ENCODE measurements around the gene P2RX6.
A peak's percentile ranks its signal among the peaks of the same experiment; 100 is the strongest.
"Not testable (repeated sequence)": the region's sequence is repeated elsewhere in the genome, so short reads cannot be mapped to it uniquely, and the experiment has no call there.

P2RX6 gene

DNA sequence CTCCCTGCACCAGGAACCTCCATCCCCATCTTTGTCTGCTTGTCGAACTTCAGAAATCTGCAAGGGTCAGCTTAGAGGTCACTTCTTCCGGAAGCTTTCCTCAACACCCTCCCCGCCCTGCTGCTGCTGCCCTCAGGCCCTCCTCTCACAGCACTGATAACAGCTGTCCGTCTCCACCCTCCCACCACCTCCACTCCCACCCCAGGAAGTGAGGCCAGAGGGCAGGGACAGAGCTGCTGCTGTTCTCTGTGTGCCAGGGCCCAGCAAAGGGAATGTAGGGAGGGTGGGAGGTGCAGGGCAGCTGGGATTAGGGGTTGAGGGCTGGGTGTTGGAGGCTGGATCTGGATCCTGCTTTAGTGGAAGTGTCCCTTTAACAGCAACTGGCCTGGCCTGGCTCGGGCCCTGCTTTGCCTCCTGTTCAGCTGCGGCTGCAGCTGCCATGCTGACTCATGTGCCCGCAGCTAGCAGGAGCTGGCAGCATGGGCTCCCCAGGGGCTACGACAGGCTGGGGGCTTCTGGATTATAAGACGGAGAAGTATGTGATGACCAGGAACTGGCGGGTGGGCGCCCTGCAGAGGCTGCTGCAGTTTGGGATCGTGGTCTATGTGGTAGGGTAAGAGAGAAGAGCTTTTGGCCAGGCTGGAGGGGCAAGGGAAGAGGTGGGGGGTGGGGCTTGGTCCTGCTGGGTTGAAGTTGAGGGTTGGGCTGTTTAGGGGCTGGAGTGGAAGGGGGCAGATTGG lies at the start of gene P2RX6:
Gene P2RX6, plus strand, starts transcription at position 440 of the 740 bp plus-strand sequence. Its CDS starts 10 bp downstream, at position 450.
- no peak for DNase-seq (ENCODE audit: low spot score)

DNA sequence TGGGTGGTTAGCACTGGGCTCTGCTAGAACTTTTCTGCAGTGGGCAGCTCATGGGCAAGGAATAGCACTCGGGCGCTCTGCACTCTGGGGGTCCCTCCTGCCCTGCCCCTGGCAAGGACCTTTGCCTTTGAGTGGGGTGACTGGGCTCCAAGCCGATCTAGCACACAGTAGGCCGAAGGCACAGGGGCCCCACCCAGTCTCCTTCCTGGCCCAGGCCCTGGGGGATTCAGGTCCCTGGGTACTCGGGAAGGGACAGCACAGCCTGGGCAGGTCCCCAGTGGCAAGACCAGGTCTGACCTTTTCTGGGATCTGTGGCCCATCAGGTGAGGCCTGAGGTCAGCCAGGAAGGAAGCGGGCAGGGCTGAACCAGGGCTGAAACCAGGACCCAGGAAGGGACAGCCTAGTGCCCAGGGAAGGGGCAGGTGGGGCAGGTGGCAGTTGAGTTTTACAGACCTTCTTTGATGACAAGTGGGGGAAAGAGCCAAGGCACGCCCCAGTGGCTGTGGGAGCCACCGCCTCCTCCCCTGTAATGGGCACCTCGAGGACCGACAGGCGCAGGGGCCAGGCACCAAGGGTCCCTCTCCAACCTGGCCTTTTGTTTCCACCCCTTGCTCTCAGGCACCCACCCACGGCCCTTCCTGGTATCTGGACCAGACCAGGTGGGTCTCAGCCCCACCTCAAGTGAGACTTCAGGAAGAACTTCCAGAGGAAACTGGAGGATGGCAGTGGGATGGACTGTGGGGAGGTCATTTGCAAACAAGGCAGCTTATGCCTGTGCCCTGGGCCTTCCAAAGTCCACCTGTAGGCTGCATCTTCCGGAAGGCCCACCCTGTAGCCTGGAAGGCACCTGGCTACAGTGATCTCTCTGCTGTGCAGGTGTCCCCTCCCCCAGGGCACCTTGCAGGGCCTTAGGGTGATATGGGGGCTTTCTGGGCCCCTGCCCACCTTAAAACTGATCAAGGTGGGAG lies 48.8 kb upstream of the P2RX6 start:
- no peak for DNase-seq (ENCODE audit: low spot score)

DNA sequence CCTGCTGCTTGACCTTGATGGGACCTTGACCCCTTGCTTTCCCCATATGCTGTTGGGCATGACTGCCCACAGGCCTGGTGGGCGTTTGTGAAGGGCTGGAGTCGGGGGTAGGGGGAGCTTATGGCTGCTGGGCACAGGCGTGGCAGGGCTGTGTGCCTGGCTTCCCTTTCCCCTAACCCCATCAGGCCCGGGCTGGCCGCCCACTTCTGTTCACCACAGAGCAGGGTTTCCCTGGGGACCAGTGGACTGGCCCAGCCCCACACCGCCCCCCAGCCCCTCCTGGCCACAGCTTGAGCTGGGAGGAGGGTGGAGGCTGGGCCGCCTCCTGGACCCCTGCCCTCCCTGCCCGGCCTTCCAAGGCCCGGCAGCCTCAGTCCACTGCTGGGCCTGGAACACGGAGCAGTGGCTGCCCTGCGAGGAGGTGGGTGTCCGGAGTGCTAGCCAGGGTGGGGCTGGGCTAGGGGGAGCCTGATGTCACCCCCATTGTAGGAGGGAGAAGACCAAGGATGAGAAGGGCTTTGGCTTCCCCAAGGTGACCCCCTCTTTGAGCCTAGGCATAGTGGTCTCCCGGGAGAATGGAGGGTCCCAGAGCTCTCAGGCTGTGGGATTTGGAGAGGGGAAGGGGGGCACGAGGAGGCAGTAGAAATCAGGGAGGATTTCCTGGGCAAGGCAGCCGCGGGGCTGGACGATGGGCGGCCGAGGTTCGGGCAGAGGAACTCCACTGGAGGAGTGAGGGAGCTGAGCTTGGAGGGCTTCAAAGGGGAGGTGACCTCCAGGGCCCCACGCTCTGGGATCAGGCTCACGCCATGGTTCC lies 47.9 kb upstream of the P2RX6 start, which contains the start of gene AIFM3:
Gene AIFM3, plus strand, starts transcription at position 373 of the 814 bp plus-strand sequence. CDS start 690 bp downstream, outside the sequence.
- no peak for DNase-seq (ENCODE audit: low spot score)

DNA sequence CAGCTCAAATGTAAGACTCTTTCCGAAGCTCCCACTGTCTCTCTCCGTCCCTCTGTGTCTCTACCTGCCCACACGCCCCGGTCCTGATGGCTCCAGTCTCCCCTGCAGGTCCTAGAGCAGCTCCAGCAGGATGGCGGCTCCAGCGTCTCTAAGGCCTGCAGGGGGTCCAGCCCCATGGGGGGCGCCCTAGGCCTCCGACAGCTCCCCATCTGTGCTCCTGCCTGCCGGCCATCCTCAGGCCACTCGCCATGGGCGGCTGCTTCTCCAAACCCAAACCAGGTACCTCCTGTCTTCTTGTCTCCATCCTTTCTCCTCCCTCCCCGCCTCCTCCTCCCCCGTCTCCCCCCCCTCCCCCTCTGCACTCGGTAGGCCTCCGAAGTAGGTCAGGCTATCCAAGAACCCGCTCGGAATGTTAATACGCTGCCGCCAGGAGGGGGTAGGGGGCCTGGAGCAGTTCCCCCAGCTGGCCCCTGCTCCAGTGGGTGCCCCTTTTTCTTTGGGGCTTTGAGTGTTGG lies 47.2 kb upstream of the P2RX6 start:
- DNase-seq (ENCODE audit: low spot score) = no peak

DNA sequence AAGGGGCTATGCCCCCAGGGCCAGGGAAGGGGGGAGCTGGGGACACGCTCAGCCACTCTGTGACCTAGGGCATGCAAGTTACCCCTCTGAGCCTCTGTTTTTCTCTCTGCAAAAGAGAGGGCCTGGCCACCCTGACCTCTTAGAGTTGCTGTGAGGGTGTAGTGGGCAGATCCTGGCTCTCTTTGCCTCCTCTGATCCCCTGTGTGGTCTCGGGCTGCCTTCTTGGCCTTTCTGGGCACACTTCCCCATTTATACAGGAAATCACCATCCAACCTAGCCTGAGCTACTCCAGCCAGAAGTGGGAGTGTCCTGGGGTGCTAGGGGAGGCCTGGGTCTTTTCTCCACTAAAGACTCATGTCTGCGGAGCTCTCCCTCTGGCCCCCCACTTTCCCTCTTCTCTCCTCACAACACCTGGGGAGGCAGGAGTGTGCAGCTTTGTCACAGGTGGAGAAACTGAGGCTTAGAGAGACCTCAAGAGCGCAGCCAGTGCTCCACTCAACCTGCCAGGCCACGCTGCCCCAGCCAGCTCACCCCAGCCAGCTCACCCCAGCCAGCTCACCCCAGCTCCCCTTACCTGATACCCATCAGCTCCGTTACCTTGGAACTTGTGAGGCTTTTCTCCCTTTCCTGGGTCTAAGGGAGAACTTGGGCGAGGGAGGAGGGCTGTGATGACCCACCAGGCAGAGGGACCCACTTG lies 46.5 kb upstream of the P2RX6 start:
- DNase-seq (ENCODE audit: low spot score) = no peak

DNA sequence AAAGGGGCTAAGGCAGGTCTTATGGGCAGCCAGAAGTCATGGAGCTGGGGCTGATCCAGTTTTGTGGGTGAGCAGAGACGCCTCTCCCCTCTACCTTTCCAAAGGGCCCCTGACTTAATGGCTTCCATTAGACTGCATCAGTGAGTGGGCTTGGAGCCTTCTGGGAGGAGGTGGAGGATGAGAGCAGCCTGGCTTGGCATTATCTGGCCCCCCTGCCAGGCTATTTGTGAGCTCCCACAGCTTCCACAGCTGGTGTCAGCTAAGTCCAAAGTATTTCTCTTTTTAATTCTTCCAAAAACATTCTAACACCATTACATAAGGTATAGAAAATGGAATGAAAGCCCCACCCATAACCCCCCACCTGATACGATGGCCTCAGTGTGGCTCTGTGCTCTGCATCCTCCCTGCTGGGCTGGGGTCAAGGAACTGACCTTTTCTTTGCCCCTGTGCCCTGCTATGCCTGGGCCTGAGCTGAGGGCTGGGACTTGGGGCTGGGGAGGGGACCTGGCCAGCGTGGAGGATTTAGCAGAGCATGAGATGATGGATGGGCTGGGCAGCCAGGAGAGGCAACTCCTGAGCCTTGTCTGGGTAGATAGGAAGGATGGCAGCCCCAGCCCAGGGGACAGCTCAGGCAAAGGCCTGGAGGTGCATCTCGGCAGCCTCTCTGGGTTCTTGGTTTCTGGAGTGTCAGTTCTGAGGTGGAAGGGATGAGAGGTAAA lies 43.9 kb upstream of the P2RX6 start:
- no peak for DNase-seq (ENCODE audit: low spot score)

DNA sequence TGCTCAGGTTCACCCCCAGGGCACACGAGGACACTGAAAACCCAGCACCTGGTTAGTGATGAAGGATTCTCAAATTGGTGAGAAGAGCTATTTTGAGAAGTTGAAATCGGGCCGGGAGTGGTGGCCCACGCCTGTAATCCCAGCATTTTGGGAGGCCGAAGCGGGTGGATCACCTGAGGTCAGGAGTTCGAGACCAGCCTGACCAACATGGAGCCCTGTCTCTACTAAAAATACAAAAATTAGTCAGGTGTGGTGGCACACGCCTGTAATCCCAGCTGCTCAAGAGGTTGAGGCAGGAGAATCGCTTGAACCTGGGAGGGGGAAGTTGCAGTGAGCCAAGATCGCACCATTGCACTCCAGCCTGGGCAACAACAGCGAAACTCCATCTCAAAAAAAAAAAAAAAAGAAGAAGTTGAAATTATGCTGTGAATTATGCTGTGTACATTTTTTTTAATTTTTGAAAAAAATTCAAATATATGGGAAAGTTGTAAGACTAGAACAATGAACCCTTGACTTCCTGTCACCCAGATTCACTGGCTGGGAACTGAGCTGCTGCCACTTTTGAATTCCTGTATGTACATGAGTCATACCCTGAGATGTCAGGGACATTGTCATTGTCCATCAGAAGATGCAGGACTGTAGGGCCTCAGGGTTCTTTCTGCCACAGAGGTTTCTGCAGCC lies 42.8 kb upstream of the P2RX6 start:
- not testable (repeated sequence) for DNase-seq (ENCODE audit: low spot score)

DNA sequence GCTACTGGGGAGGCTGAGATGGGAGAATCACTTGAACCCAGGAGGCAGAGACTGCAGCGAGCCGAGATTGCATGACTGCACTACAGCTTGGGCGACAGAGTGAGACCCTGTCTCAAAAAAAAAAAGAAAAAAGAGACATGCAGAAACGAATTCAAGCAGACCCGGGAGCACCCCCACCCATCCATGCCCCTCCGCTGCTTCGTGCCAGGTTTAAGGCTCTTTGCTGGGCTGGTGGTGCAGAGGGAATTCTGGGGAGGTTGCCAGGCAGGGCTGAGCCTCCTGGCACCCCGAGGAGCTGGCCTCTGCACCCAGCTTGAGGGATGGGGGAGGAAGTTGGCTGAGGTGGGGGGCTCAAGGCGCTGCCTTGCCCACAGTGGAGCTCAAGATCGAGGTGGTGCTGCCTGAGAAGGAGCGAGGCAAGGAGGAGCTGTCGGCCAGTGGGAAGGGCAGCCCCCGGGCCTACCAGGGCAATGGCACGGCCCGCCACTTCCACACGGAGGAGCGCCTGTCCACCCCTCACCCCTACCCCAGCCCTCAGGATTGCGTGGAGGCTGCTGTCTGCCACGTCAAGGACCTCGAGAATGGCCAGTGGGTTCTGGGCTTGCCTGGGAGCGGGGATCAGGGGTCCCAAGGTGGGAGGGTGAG lies 41.9 kb upstream of the P2RX6 start:
- no peak for DNase-seq (ENCODE audit: low spot score)

DNA sequence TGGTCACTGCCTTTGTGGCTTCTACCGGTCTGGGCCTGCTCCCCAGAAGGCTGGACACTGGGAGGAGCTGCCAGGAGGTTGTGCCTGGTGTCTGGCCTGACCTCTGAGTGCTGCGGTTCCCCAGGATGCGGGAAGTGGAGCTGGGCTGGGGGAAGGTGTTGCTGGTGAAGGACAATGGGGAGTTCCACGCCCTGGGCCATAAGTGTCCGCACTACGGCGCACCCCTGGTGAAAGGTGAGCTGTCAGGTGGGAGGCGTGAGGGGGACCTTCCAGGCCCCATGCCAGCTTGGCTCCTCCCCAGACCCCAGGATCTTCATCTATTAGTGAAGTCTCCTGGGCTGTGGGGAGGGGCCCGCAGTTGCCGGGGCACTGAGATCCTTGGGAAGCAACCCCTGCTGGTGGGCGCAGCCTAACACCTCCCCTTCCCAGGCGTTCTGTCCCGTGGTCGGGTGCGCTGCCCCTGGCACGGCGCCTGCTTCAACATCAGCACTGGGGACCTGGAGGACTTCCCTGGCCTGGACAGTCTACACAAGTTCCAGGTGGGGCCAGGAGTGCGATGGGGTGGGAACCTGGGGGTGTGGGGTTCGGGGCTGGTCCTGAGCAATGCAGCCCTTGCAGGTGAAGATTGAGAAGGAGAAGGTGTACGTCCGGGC lies 41.2 kb upstream of the P2RX6 start:
- no peak for DNase-seq (ENCODE audit: low spot score)

DNA sequence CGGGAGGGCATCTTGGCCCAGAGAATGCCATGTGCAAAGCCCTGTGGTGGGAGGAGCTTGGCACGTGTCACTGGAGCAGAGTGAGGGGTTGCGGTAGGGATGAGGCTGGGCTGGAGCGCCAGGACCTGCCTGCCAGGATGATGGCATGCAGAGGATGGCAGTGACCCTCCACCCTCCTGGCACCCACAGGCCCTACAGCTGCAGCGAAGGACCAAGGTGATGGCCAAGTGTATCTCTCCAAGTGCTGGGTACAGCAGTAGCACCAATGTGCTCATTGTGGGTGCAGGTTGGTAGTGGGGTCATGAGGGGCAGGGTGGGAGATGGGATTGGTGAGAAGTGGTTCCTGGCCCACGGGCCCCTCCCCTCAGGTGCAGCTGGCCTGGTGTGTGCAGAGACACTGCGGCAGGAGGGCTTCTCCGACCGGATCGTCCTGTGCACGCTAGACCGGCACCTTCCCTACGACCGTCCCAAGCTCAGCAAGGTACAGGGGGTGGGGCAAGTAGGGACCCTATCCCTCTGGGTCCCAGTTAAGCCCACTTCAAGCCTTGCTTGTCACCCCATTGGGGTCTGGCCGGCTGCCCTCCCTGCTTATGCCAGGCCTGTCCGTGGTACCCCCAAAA lies 40.5 kb upstream of the P2RX6 start:
- DNase-seq (ENCODE audit: low spot score) = no peak

DNA sequence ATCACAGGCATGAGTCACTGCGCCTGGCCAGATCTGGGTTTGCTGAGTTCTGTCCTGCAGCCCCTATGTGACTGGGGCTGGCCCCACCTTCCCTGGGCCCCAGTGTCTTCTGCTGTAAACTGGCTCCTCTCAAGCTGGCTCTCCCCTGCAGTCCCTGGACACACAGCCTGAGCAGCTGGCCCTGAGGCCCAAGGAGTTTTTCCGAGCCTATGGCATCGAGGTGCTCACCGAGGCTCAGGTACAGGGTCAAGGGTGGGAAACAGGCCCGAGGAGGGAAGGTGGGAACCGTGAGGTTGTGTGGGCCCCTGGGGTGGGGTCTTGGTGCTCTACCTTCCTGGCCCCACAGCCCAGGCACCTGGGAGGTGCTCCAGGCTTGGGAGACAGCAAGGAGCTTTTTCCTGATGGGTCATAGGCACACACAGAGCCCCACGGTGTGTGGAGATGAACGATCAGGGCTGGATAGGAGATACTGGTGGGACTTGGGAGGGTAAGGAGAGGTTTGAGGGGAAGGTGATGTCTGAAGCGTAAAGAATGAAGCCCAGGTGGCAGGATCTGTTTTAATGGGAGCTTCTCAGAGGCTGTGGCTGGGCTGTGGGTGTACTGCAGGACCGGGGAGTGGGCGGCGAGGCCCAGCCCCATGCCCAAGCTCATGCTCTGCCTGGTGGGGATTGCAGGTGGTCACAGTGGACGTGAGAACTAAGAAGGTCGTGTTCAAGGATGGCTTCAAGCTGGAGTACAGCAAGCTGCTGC lies 39.2 kb upstream of the P2RX6 start:
- DNase-seq (ENCODE audit: low spot score) = no peak

DNA sequence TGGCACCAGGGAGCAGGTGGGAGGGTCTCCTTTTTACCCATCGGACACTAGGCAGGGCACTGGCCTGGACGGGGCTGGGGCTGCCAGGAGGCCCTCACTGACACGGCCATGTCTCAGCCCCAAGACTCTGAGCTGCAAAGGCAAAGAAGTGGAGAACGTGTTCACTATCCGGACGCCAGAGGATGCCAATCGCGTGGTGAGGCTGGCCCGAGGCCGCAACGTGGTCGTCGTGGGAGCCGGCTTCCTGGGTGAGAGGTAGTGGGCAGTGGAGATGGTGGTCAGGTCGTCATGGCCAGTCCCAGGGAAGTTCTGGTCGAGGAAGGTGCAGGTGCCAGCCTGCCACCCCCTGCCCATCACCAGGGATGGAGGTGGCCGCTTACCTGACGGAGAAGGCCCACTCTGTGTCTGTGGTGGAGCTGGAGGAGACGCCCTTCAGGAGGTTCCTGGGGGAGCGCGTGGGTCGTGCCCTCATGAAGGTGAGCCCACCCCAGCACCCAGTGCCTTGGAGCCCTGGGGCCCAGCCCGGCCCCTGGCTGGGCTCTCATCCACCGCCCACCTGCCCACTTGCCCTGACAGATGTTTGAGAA lies 38.6 kb upstream of the P2RX6 start:
- no peak for DNase-seq (ENCODE audit: low spot score)

DNA sequence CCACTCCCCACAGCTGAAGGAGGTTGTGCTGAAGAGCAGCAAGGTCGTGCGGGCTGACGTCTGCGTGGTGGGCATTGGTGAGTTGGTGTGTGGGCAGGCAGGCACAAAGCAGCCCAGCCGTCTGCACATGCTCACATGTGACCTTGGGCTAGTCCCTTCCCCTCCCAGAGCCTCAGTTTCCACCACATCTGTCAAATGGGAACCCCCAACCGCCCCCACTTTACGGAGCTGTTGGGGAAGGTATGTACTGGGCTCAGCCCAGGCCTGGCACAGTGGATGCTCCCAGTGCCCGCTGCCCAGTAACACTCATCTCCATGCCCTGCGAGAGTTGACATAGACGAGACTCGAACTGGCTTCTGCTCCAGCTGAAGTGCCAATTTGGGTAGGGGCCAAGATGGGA lies 37.9 kb upstream of the P2RX6 start:
- DNase-seq (ENCODE audit: low spot score) = no peak

DNA sequence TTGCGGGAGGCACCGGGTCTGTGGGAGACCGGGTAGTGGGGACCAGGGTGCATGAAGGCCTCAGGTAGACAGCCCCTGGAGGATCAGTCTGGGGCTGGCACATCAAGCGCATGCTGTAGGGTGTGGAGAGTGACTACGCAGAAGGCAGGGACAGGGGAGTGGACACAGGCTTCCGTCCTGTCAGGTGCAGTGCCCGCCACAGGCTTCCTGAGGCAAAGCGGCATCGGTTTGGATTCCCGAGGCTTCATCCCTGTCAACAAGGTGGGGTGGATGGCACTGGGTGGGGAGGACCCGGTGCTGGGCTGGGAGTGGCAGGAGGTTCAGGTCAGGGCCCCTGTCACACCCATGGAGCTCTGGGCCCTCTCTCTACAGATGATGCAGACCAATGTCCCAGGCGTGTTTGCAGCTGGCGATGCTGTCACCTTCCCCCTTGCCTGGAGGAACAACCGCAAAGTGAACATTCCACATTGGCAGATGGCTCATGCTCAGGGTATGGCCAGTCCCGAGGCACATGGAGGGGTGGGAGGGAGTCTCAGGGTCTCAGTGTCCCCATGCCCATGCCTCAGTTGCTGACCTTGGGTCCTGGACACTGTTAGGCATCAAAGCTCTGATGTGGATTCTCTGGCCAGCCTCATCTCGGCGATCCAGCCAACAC lies 37.3 kb upstream of the P2RX6 start:
- DNase-seq (ENCODE audit: low spot score) = no peak

DNA sequence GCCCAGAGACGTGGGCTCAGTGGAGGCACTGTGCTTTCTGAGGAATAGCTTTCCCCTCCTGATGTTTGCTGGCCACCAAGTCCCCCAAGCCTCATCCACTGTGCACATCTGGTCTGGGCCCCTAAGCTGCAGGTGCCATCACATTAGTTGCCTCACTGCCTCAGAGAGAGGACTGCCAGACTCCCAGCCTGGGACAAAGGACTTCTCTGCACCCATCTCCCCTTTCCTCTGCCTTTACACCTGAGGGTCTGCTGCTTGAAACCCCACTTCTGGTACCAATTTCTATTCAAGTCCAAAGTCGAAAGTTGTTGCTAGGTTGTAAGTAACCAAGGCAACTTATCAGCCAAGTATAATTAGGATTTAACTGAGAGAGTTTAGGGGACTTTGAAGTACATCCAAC lies 36.5 kb upstream of the P2RX6 start:
- no peak for DNase-seq (ENCODE audit: low spot score)

DNA sequence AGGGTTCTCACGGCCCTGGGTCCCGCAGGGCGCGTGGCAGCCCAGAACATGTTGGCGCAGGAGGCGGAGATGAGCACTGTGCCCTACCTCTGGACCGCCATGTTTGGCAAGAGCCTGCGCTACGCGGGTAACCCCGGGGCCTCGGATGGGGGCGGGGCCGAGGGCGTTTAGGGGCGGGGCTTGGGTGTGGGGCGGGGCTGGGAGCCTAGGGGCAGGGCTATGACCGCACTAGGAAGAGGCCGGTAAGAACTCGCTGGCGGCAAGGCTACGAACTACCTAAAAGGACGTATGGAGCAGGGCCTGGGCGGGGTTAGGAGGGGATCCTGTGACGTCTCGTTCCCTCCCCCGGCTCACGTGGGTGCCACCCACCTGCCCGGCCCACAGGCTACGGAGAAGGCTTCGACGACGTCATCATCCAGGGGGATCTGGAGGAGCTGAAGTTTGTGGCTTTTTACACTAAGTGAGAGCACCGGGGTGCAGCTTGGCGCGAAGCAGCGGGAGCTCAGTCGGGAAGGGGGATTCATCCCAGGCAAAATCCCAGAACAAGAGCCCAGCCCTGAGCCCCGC lies 35.6 kb upstream of the P2RX6 start:
- DNase-seq (ENCODE audit: low spot score) = peak; percentile 33

Measured in CD4-positive, alpha-beta T cell treated with Interleukin-15 for 4 hours (primary cell).